Measurements from ENCODE around the gene FGF14. TPM values are rescaled to one million over a fixed set of nuclear protein-coding genes. Genes with fewer than 3 reads are reported as not detected.

The FGF14 gene
- polyA plus RNA-seq, 1 donor (not counting 4 experiments of a cell fraction or from before 2014, with no cell fraction given): 0.09 TPM

DNA sequence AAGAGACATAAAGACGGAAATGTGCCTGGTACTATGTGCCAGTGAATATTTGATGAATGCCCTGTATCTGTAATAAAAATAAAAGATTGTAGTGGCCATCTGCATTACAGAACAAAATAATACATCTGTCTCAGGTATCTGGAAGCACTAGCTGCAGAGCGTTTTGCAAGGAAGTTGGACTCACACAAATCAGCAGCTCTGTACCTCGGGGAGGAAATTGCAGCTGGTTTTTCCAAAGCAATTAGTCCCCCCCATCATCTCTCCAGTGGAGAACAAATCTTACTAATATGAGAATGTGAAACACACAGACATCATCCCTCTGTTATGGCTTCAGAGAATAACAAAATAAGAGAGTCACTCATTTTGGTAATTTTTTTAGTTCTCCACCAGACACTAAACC lies 704.1 kb downstream of the FGF14 start:
- Histone ChIP-seq H3K79me2 (ENCODE audit: control insufficient read depth, insufficient read depth, low read length) (no peaks in the 10 kb centered on the region), H3K9me3 (ENCODE audit: control insufficient read depth, low read depth, low read length) (no peaks in the 10 kb centered on the region), H3K9ac (ENCODE audit: control insufficient read depth, extremely low read depth, insufficient read depth, low read length) (no peak overlapping the region), H3K9me1 (ENCODE audit: control insufficient read depth, extremely low read depth, insufficient read depth, low read length) (no peaks in the 10 kb centered on the region), H3K27ac (ENCODE audit: control insufficient read depth, insufficient read depth, low read length) (no peak overlapping the region), H2AFZ (ENCODE audit: control insufficient read depth, low read length) (no peak overlapping the region), H3K4me2 (ENCODE audit: control insufficient read depth, extremely low read depth, insufficient read depth, low read depth, low read length) (no peak overlapping the region), H4K20me1 (ENCODE audit: control insufficient read depth, extremely low read depth, insufficient read depth, low read length) (no peaks in the 10 kb centered on the region), H3K4me3 (ENCODE audit: control insufficient read depth in 2 of 3, extremely low read depth in 1 of 3, insufficient read depth in 2 of 3, low read depth in 1 of 3, low read length in 3 of 3) (no peak overlapping the region), H3K27me3 (ENCODE audit: control insufficient read depth, extremely low read depth, insufficient read depth, low read length) (no peaks in the 10 kb centered on the region), H3K36me3 (ENCODE audit: control insufficient read depth in 2 of 2, extremely low read depth in 1 of 2, insufficient read depth in 2 of 2, low read length in 2 of 2) (no peaks in the 10 kb centered on the region), H3K4me1 (ENCODE audit: control insufficient read depth, extremely low read depth, insufficient read depth, low read length) (no peaks in the 10 kb centered on the region)
- FAIRE-seq (no peak), DNase-seq (ENCODE audit: low read depth, low spot score) (no peak)
- dilution Hi-C loops (cut with MboI; ENCODE audit: extremely low pct_ligation_motif_present, low sequenced_read_pairs): no loop called here
- TF ChIP-seq, protein P1, sequence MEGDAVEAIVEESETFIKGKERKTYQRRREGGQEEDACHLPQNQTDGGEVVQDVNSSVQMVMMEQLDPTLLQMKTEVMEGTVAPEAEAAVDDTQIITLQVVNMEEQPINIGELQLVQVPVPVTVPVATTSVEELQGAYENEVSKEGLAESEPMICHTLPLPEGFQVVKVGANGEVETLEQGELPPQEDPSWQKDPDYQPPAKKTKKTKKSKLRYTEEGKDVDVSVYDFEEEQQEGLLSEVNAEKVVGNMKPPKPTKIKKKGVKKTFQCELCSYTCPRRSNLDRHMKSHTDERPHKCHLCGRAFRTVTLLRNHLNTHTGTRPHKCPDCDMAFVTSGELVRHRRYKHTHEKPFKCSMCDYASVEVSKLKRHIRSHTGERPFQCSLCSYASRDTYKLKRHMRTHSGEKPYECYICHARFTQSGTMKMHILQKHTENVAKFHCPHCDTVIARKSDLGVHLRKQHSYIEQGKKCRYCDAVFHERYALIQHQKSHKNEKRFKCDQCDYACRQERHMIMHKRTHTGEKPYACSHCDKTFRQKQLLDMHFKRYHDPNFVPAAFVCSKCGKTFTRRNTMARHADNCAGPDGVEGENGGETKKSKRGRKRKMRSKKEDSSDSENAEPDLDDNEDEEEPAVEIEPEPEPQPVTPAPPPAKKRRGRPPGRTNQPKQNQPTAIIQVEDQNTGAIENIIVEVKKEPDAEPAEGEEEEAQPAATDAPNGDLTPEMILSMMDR (optimal IDR thresholded peaks at IDR 0.05 in 1 of 3, IDR thresholded peaks at IDR 0.05 in 1 of 3, conservative IDR thresholded peaks at IDR 0.05 in 1 of 3; ENCODE audit: extremely low read depth in 1 of 3, insufficient read depth in 2 of 3, low read length in 3 of 3): no peak
- no peak for TF ChIP-seq EZH2 (IDR thresholded peaks at IDR 0.05; ENCODE audit: low read length)

DNA sequence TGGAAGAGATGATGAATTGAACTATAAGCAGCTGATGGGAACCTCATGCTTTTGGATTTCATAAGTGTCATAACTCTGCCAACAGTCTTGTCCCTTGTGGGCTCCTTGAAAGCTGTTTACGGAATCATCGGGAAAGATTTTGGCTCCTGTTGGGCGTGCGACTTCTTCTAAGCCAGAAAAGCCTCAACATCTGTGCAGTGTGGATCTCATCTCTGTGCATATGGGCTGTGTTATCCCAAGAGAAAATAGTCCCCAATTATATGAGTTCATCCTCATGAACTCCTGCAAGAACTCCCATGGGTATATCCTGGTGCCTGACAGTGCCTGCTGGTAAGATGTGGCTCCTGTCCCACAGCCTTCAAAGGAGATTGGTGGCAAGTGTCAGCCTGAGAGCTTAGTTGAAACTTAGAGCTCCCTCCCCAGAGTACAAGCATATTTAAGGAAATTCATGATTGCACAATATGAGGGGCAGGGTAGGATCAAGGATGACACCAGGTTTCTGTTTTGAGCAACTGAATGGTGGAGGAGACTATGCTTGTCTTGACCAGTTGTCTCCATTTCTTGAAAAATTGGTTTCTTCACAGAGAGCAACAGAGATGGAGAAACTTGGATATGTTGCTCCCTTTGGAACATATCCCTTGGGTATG lies 705.9 kb downstream of the FGF14 start:
- H3K9me3 ChIP-seq (ENCODE audit: control insufficient read depth, low read depth, low read length): no peaks in the 10 kb centered on the region

More for the DNA sequence above, 705.9 kb downstream of the FGF14 start:
- DNase-seq (ENCODE audit: low read depth, low spot score) (no peak), FAIRE-seq (no peak)
- Histone ChIP-seq H3K36me3 (ENCODE audit: control insufficient read depth in 2 of 2, extremely low read depth in 1 of 2, insufficient read depth in 2 of 2, low read length in 2 of 2) (no peaks in the 10 kb centered on the region), H3K4me2 (ENCODE audit: control insufficient read depth, extremely low read depth, insufficient read depth, low read depth, low read length) (no peak overlapping the region), H3K4me1 (ENCODE audit: control insufficient read depth, extremely low read depth, insufficient read depth, low read length) (no peaks in the 10 kb centered on the region), H4K20me1 (ENCODE audit: control insufficient read depth, extremely low read depth, insufficient read depth, low read length) (no peaks in the 10 kb centered on the region), H3K27me3 (ENCODE audit: control insufficient read depth, extremely low read depth, insufficient read depth, low read length) (no peaks in the 10 kb centered on the region), H3K27ac (ENCODE audit: control insufficient read depth, insufficient read depth, low read length) (no peak overlapping the region), H3K79me2 (ENCODE audit: control insufficient read depth, insufficient read depth, low read length) (no peaks in the 10 kb centered on the region), H3K9ac (ENCODE audit: control insufficient read depth, extremely low read depth, insufficient read depth, low read length) (no peak overlapping the region), H3K9me1 (ENCODE audit: control insufficient read depth, extremely low read depth, insufficient read depth, low read length) (no peaks in the 10 kb centered on the region), H2AFZ (ENCODE audit: control insufficient read depth, low read length) (no peak overlapping the region), H3K4me3 (ENCODE audit: control insufficient read depth in 2 of 3, extremely low read depth in 1 of 3, insufficient read depth in 2 of 3, low read depth in 1 of 3, low read length in 3 of 3) (no peak overlapping the region)
- dilution Hi-C loops (cut with MboI; ENCODE audit: extremely low pct_ligation_motif_present, low sequenced_read_pairs): no loop called here
- no peak for TF ChIP-seq EZH2 (IDR thresholded peaks at IDR 0.05; ENCODE audit: low read length)
- TF ChIP-seq, protein P1 (optimal IDR thresholded peaks at IDR 0.05 in 1 of 3, IDR thresholded peaks at IDR 0.05 in 1 of 3, conservative IDR thresholded peaks at IDR 0.05 in 1 of 3; ENCODE audit: extremely low read depth in 1 of 3, insufficient read depth in 2 of 3, low read length in 3 of 3): no peak

Measured in keratinocyte (primary cell).